ENCODE measurements around the gene RYK.
A peak's percentile ranks its signal among the peaks of the same experiment; 100 is the strongest.
"Not testable (repeated sequence)": the region's sequence is repeated elsewhere in the genome, so short reads cannot be mapped to it uniquely, and the experiment has no call there.

The RYK gene

DNA sequence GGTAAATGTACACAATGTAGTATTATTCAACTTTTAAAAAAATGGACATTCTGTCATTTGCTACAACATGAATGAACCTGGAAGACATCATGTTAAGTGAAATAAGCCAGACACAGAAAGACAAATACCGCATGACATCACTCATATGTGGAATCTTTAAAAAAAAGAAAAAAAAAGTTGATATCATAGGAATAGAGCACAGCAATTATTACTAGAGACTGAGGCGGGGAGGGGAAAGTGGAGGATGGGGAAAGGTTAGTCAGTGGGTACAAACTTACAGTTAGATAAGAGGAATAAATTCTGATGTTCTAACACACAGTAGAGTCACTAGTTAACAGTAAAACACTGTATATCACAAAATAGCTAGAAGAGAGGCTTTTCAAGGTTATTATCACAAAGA, 22.2 kb downstream of the RYK start:
- in situ Hi-C loops (cut with HindIII; ENCODE audit: low sequenced_read_pairs), result loop anchor here (25.0 kb wide), 1 partner anchor 259 kb away; the partner anchor contains the start of genes ANAPC13 and CEP63
- no peak overlapping the region for H3K4me3 ChIP-seq (ENCODE audit: low read depth, low read length)
- no peak for TF ChIP-seq CTCF (IDR thresholded peaks at IDR 0.05; ENCODE audit: low read depth, low read length, missing control alignments)
- no peak for DNase-seq (ENCODE audit: low read depth)

- in situ Hi-C loops (cut with HindIII; ENCODE audit: low sequenced_read_pairs), result loop anchor here (25.0 kb wide), 1 partner anchor 259 kb away; the partner anchor contains the start of genes ANAPC13 and CEP63
- DNase-seq (ENCODE audit: low read depth), result no peak
- no peak overlapping the region for H3K4me3 ChIP-seq (ENCODE audit: low read depth, low read length)
- no peak for TF ChIP-seq CTCF (IDR thresholded peaks at IDR 0.05; ENCODE audit: low read depth, low read length, missing control alignments)
These were observed 22.6 kb downstream of the RYK start for GRCh38 chr3:134228035-134228434.

- DNase-seq (ENCODE audit: low read depth); H3K4me3 ChIP-seq (ENCODE audit: low read depth, low read length): not testable (repeated sequence)
- in situ Hi-C loops (cut with HindIII; ENCODE audit: low sequenced_read_pairs), result loop anchor here (25.0 kb wide), 2 partner anchors 263 to 287 kb away; partner anchors contain the start of genes ANAPC13 and CEP63
These were observed 25.9 kb downstream of the RYK start for GRCh38 chr3:134224796-134225156.

- in situ Hi-C loops (cut with HindIII; ENCODE audit: low sequenced_read_pairs), result loop anchor here (25.0 kb wide), 1 partner anchor 286 kb away; no protein-coding TSS in a partner anchor
- H3K4me3 ChIP-seq (ENCODE audit: low read depth, low read length), result no peak overlapping the region
- TF ChIP-seq CTCF (IDR thresholded peaks at IDR 0.05; ENCODE audit: low read depth, low read length, missing control alignments), result no peak
- DNase-seq (ENCODE audit: low read depth), result no peak
These were observed 27.8 kb downstream of the RYK start for GRCh38 chr3:134222835-134223234.

DNA sequence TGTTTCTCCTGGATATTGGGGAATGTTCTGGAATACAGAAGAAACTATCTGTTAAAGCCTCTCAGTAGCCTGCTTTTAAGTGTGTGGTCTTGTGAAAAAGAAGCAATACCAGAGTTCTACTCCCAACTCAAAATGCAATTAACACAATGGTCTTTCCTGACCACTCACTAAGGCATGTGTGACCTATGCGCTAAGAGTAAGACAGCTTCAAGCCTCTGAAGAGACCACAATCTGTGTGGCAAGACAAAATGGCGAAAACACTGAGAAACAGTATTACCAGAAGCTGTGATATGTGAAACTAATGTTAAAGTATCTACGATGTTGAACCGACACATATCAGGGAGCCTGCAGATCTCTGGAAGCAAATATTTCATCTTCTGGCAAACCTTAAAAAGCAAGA, 33.8 kb downstream of the RYK start:
- H3K4me3 ChIP-seq (ENCODE audit: low read depth, low read length), result no peak overlapping the region
- DNase-seq (ENCODE audit: low read depth), result no peak
- in situ Hi-C loops (cut with HindIII; ENCODE audit: low sequenced_read_pairs), result loop anchor here (25.0 kb wide), 1 partner anchor 280 kb away; no protein-coding TSS in a partner anchor
- no peak for TF ChIP-seq CTCF (IDR thresholded peaks at IDR 0.05; ENCODE audit: low read depth, low read length, missing control alignments)

DNA sequence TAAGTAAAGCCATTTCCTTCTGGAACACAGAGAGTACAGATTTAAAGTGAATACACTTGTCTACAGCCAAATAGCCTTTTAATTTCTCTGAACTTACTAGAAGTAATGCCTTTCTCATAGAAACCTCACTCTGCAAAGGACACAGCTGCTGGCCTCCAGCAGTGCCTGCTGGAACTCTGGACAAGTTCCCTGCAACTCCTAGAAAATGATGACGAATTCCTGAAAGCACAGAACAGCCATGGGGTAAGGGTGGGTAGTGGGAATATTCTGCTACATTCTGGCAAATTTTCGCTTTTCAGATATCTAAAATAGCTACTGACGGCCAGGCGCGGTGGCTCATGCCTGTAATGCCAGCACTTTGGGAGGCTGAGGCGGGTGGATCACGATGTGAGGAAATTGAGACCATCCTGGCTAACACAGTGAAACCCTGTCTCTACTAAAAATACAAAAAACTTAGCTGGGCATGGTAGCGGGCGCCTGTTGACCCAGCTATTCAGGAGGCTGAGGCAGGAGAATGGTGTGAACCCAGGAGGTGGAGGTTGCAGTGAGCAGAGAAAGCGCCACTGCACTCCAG, 34.4 kb downstream of the RYK start:
- H3K4me3 ChIP-seq (ENCODE audit: low read depth, low read length), result no peak overlapping the region
- DNase-seq (ENCODE audit: low read depth), result peak; percentile 43
- in situ Hi-C loops (cut with HindIII; ENCODE audit: low sequenced_read_pairs), result loop anchor here (25.0 kb wide), 1 partner anchor 279 kb away; no protein-coding TSS in a partner anchor
- TF ChIP-seq CTCF (IDR thresholded peaks at IDR 0.05; ENCODE audit: low read depth, low read length, missing control alignments), result no peak

GRCh38 chr3:134214239-134214638, 36.4 kb downstream of the RYK start:
- TF ChIP-seq CTCF (IDR thresholded peaks at IDR 0.05; ENCODE audit: low read depth, low read length, missing control alignments), result no peak
- no peak for DNase-seq (ENCODE audit: low read depth)
- H3K4me3 ChIP-seq (ENCODE audit: low read depth, low read length), result no peak overlapping the region
- in situ Hi-C loops (cut with HindIII; ENCODE audit: low sequenced_read_pairs), result loop anchor here (5.0 to 25.0 kb wide), 2 partner anchors 277 to 397 kb away; no protein-coding TSS in a partner anchor
